Measurements from ENCODE around the gene NOSTRIN.

DNA sequence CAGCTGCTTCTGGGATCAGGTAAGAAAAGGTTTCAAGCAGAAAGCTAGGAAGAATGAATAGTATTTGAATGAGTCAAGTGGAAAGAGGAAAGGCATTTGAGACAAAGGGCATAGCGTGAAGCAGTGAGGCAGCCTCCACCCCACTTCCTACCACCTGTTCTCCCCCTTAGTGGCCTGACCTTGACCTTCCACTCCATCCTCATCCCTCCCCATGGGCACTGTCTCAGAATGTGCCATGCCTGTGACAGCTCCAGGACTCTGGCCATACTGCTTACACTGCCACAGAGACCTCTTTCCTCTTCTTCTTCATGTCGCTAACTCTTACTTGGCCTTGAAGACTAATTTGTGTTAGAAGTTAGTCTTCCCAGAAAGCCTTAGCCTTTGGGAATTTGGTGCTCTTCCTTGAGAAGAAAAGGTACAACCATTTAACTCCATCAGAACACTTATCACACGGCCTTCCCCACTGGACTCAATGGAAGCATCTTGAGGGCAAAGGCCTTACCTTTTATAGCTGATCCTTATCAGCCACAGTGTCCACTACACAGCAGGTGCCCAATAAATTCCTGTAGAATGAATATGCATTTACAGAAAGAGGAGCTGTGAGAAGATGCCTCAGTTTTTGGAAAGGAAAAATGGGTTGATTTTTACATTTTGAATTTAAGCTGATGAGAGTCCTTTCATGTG lies 15.2 kb upstream of the NOSTRIN start:
- no peak for TF ChIP-seq ZNF274 (IDR thresholded peaks at IDR 0.05; ENCODE audit: low read depth, low read length)
- TF ChIP-seq SUZ12 (IDR thresholded peaks at IDR 0.05; ENCODE audit: extremely low read depth, insufficient read depth, insufficient read length), result no peak
- no peak for TF ChIP-seq YY1 (IDR thresholded peaks at IDR 0.05; ENCODE audit: insufficient read depth, insufficient read length)

Measured in NT2/D1 (cell line).